ENCODE results near the gene AGBL1.

The AGBL1 gene

GRCh38 chr15:86079508-86080266 is at the start of gene AGBL1:
AGBL1 (plus strand) TSS chr15:86079871.
- no peak for DNase-seq

- no peak for DNase-seq
Measured at GRCh38 chr15:86034904-86035303, 44.8 kb upstream of the AGBL1 start.

GRCh38 chr15:86036243-86036642 is 43.4 kb upstream of the AGBL1 start:
- DNase-seq, result no peak

- no peak for DNase-seq
Measured at GRCh38 chr15:86038491-86038890, 41.2 kb upstream of the AGBL1 start.

- DNase-seq, result no peak
Measured at GRCh38 chr15:86040356-86041033, 39.2 kb upstream of the AGBL1 start.

GRCh38 chr15:86041399-86041798 is 38.3 kb upstream of the AGBL1 start:
- DNase-seq, result no peak

GRCh38 chr15:86042226-86042625 is 37.4 kb upstream of the AGBL1 start:
- no peak for DNase-seq

- no peak for DNase-seq
Measured at GRCh38 chr15:86044981-86045380, 34.7 kb upstream of the AGBL1 start.

GRCh38 chr15:86054338-86054737 is 25.3 kb upstream of the AGBL1 start:
- DNase-seq, result no peak

- no peak for DNase-seq
Measured at GRCh38 chr15:86055688-86056087, 24.0 kb upstream of the AGBL1 start.

GRCh38 chr15:86059851-86060250 is 19.8 kb upstream of the AGBL1 start:
- no peak for DNase-seq

GRCh38 chr15:86060674-86061073 is 19.0 kb upstream of the AGBL1 start:
- no peak for DNase-seq

GRCh38 chr15:86061581-86061980 is 18.1 kb upstream of the AGBL1 start:
- no peak for DNase-seq

- DNase-seq, result no peak
Measured at GRCh38 chr15:86062646-86063243, 16.9 kb upstream of the AGBL1 start.

GRCh38 chr15:86063356-86064095 is 16.1 kb upstream of the AGBL1 start:
- DNase-seq, result no peak

GRCh38 chr15:86064326-86064725 is 15.3 kb upstream of the AGBL1 start:
- DNase-seq, result no peak

GRCh38 chr15:86066174-86066834 is 13.4 kb upstream of the AGBL1 start:
- no peak for DNase-seq

GRCh38 chr15:86073281-86073680 is 6.4 kb upstream of the AGBL1 start:
- no peak for DNase-seq

- DNase-seq, result no peak
Measured at GRCh38 chr15:86076468-86076867, 3.2 kb upstream of the AGBL1 start.

GRCh38 chr15:86077070-86077469 is 2.6 kb upstream of the AGBL1 start:
- DNase-seq, result no peak

GRCh38 chr15:86080302-86080701 is 631 bp downstream of the AGBL1 start:
- DNase-seq, result no peak

- DNase-seq, result no peak
Measured at GRCh38 chr15:86082619-86083380, 3.1 kb downstream of the AGBL1 start.
